ENCODE measurements around the gene BLMH.

GRCh38 chr17:30238387-30239088 lies 53.2 kb downstream of the BLMH start:
- TF ChIP-seq CTCF (IDR thresholded peaks at IDR 0.05) (no peak), POLR2A (IDR thresholded peaks at IDR 0.05) (no peak)
